DMS 273 treated with DMSO at 0.1 percent for 48 hours (cell line): ENCODE measurements around the gene SLC25A23.
A peak's percentile ranks its signal among the peaks of the same experiment; 100 is the strongest.

ENCODE experiments used
- DNase-seq: peaks from one replicate; lab custom pipeline; 2025; lab: John Stamatoyannopoulos, UW

The SLC25A23 gene

DNA sequence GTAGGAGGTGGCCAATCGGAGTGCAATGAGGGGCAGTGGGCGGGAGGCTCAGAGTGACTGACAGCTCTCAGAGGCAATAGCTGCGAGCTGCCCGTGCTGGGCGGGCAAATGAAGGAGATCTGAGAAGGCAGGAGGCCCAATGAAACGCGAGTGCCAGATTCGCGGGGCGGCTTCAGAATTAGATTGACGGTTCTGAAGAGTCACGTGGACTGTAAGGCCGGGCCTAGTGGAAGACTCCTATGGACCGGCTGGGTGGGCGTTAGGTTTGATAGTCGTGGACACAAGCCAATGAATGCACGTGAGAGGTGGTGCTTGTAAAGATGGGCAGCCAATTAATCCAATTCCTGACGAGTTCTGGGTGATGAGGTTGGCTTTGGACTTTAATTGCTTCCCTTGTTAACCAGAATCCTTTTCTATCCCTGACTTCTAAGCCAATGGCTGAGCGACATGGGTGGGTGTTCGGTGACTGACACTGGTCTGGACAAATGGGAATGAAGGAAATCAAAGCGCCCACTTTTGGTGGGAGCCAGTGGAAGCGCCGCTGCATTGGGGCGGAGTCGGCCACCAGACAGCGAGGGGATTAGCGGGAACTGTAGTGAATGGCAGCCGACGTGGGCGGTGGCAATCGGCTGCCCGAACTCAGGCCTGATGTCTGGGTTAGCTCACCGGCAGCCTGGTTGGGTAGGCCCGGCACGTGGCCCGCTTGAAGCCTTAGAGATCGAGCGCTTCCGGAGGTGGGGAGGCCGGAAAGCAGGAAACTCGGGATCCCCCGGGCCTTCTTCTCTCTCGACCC lies 34.5 kb downstream of the SLC25A23 start:
- peak; percentile 100 for DNase-seq

DNA sequence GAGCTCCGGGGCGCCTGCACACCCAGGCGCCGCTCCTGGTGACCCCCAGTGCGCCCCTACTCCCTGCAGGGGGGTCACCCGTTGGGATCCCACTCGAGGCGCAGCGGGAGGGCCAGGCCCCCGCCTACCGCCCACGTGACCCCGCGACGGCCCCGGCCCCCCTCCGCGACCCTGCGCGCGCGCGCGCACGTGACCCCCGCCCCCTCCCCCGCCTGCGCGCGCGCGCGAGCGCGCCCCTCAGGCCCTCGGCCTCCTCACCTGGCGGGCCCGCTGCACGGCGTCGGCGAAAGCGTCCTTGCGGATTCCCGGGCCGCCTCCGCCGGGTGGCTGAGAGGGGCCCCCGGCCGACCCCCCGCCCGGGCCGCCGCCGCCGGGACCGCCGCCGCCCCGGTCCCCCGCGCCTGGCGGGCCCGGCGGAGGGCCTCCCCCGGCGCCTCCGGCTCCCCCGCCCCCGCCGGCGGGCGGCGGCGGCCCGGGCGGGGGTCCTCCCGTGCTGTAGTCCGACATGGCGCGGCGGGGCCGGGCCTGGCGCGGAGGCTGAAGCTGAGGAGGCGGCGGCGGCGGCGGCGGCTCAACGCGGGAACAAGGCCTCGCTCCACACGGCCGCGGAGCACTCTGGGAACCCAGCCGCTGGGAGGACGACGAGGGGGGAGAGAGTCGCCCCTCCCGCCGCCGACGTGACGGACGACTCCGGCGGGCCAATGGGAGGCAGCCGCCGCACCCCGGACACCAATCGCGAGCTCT lies 35.2 kb downstream of the SLC25A23 start, which contains the start of gene KHSRP:
KHSRP (minus strand) TSS at position 617 of the 744 bp plus-strand sequence; CDS start at position 507, 110 bp downstream.
- no peak for DNase-seq

DNA sequence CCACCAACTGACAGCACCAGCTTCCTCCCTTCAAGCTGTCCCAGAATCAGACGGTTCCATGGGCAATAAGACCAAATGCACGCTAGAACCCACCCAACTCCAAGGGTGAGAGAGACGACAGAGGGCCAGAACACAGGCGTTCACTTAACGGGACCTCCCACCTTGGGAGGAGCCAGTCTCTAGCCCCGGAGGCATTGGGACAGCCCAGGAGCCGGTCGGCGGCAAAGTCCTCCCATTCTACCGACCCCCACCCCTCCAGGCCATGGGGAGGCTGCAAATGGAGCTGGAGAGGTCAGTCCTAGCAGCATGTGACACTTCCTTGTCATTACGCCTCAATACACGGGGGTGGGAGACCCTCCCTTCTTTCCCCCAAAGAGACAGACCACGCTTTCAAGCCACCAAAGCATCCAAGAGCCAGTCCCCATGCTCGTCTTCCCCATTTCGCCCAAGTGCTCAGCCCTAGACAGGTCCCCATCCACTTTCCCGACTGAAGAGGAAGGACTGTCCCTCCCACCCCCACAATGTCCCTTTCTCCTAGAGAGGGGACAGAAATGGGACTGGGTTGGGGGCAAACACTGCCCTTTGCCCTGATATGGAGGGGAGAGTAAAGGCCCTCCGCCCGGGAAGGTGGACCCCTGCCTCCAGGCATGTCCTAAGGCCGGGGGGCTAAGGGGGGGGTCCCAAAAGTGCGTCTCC lies 35.9 kb downstream of the SLC25A23 start:
- DNase-seq: no peak

DNA sequence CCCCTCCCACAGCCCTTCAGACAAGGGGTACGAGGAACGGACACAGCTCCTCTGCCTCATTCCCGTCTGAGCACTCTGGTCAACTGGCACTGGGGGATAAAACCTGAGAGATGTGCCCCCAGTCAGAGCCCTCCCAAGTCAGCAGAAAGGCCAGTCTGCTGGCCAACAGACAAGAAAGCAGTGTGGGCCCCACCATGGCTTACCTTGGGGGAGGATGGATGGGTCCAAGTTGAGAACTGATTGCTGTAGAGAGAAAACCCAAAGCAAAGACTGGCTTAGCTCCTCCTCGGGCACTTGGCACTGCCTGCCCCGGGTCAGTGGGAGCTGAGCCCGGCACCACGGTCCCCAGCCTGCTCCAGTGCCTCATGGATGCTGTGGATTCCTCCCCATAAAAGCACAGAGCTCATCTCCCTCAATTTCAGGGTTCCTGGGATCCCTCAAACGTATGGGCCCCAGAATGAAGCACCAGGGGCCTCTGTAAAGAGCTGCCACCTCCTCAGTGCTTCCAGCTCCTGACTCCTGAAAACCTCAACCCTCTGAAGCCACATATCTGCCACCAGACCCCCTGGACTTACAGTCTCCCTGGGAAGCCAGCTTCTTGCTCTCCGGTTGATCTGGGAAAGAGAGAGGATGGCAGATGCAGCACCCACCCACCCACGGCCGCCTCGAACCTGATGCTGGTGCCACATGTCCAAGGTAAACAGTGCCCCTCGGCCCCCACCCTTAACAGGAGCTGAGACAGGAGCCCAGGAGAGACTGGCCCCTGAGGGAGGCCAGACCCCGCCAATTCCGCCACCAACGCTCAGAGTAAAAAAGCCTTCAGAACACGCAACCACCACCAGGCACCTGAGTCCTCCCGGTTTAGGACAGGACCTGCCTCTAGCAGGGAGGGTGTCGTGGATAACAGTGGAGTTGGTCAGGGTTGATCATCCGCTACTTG lies 38.2 kb downstream of the SLC25A23 start:
- no peak for DNase-seq

DNA sequence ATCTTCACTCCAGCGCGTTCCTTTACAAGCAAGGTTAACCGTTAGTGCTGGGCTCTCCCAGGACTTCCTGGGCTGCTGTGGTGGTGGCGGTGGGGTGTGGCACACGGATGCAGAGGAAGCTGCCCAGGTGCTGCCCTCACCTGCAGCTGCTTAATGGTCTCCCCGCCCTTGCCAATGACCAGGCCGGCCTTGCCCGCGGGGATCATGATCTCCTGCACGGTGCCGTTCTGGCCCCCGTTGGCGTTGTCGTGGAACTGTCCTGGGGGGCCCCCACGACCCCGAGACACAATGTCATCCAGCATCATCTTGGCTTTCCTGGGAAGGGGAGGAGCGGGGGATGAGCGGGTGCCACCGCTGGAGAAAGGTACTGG lies 41.0 kb downstream of the SLC25A23 start:
- DNase-seq: no peak

DNA sequence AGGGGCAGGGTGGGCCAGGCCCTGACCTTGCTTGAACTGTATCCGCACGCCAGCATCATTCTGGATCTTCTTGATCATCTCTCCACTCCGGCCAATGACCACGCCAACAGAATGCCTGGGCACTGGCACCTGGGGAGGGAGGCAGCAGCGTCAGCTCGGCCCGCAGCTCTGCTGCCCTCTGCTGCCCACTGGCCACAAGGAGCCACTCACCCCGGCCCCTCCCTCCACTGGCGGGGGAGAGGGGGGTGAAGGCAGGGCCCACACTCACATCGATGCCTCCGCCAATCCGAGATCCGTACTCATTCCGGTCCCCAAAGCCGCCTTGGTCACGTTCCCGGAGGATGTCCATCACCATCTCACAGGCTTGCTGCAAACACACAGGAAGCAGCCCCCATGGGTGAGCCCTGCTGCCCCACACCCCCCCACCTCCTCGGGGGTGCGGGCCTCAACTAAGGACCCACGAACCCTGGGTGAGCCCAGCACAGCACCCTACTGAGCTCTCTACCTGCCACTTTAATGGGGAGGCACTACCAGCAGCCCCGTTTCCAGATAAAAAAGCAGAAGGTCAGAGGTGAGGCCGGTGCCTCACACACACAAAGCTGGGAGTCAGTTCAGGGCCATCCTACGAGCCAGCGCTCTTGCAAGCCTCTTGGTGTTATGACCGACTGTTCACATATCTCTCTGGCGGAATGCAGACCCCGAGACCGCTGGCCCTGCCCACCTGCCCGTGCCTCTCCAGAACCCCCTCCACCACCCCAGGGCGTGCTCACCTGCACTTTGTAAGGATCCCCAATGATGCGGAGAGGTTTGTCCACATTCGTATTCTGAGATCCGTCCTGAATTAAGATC lies 41.7 kb downstream of the SLC25A23 start:
- no peak for DNase-seq

DNA sequence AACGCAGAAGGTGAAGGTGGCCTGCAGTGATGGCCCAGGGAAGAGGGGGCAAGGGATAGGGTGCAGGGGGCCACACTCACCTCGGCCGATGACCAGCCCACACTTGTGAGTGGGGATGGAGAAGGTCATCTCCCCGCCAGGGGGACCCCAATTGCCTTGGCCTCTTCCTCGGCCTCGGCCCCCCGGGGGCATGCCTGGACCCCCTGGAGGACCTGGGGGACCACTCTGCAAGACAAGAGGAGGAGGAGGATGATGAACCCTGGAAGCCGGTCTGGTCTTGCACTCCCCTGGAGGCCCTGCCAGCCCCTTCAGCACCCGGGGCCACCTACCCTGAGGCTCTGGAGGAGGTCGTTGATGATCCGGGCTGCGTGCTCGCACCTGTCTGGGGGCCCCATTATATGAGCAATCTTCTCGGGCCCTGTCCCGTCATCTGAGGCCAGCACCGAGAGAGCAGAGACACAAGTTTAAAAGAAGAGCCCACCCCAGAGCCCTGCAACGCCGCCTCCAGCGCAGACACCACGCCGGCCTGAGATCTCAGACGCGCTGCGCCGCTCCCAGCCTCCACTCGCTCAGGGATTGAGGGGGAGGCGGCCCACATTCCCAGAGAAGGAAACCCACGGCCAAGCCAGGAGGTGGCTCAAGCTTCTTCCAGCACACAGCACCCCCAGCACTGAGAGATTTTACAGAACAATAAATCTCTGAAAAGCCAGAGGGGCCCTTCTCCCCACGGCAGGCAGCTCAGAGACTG lies 42.8 kb downstream of the SLC25A23 start:
- no peak for DNase-seq

DNA sequence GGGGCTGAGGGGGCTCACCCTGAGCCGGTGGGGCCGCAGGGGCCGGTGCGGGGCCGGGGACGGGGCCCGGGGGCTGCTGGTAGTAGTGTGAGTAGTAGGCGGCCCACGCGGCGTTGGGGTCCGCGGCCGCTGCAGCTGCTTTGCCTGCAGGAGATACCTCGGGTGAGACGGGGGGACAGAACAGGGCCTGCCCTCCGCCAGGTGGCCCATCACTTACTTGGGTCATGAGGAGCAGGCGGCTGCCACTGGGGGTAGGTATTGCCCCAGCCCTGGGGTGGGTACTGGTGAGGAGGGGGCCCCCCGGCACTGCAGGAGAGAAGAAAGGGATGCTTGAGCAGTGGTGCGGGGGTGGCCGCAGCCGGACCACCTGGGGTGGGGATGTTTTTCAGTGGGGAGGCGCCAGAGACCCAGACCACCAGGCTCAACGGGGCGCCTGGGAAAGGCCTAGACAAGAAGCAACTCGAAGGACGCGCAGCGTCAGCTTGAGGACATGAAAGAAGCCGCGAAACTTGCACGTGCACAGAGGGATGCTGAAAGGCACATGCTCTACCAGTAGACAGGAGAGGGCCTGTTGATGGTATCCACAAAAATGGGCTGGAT lies 43.9 kb downstream of the SLC25A23 start:
- no peak for DNase-seq

DNA sequence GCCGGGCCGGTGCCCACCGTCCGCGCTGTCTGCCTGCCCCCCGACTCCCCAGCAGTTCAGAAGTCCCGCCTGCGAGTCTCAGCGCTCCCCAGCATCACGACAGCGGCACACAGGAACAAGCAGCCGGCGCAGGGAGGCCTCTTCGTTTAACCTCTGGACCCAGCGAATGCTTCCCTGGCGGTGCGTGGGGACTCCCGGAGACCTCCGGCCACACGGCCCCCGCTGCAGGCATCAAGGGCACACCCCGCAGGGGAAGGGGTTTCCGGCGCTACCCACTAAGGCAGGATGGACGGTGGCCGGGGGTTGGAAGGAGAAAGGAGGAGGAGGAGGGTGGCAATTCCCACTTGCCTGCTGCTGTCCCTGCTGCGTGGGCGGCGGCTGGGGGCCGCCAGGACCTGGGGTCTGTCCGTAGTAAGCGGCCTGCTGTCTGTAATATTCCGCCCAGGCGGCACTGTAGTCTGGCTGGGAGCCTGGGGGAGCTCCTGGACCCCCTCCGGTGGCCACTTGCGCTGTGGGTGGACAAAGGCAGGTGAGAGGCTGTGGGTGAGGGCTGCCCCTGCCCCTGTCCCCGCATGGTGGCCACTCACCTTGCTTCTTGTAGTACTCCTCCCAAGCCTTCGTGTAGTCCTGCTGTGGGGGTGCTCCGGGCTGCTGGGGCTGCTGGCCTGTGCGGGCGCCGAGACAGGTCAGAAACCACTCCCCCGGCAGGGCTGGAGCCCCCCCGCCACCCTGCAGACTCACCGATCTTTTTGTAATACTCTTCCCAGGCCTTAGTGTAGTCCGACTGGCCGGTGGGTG lies 44.6 kb downstream of the SLC25A23 start:
- DNase-seq: no peak

DNA sequence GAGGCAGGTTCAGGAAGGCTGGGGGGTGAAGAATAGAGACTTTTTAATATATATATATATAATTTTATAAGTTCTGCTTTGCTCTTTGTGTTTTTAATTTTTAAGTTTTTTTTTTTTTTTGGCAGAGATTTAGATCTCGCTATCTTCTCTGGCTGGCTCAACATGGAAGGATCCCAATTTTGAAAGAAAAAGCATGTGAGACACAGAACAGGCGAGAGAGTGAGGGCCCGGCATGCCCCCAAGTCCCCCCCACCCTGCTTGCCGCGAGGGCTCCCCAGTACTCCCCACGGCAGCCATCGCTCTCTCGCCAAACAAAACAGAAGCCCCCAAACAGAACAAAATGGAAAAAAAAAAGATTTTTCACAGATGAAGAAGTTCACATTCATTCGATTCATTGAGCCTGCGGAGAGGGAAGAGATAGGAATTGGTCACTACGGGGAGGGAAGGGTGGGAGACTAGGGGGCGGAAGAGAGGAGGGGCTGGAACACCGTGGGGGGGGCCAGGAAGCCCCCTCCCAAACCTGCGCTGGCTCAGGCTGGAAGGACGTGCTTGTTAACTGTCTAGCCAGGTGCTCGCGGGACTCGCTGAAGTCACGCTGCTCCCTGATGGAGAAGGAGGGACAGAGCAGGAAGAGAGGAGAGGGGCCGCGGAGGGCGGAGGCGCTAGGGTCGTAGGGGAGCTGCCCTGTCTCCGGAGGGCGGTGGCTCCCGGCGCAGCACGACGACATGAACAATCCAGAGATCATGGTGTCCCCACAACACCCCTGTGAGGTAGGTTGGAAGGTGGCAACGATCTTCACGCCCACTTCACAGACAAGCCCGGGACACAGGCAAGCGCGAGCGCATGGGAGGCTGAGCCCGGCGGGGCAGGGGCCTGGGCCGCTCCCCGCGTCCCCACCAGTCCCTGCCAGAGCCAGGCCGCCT lies 45.6 kb downstream of the SLC25A23 start:
- no peak for DNase-seq

DNA sequence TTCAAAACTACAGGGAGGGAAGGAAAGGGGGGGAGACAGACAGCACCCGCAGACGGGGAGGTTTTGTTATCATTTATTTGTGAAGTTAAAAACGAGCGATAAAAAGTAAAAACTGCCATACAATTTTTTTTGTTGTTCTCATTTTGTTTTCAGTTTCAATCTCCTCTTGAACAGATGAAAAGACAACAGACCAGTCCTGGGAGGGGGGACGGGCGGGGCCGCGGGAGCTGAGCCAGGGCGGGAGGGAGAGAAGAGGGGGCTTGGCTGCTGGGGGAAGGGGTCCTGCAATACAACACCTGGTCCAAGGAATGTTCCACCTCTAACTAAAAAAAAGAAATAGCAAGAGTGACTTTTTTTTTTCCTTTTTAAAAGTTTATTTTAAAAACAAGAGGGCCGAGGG lies 46.3 kb downstream of the SLC25A23 start:
- no peak for DNase-seq

DNA sequence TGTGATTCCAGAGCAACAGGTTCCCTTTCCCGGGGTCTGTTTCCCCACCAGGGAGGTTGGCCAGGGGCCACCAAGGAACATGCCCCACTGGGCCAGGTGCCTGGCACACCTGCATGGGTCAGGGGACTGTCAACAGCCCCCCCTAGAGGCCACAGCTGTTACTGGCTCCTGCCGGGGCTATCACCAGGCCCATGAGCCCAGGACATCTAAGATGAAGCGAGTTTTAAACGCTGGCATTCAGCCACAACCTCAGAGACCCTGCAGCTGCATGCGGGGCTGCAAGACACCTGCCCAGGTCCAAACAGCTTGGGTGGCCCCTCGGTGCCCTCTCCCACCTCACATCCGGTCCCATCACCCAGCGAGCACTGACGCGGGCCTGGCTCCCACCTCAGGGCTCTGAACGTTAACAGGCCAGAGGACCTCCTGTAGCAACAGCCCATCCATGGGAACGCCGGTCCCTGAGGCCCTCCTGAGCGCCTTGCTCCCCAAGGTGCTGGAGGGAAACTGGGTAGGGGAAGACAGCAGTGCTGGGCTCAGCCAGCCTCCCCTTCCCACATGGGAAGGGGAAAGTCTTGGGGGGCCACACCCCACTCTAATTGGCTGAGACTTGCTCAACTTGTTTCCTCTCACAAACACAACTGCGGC lies 47.0 kb downstream of the SLC25A23 start:
- no peak for DNase-seq

DNA sequence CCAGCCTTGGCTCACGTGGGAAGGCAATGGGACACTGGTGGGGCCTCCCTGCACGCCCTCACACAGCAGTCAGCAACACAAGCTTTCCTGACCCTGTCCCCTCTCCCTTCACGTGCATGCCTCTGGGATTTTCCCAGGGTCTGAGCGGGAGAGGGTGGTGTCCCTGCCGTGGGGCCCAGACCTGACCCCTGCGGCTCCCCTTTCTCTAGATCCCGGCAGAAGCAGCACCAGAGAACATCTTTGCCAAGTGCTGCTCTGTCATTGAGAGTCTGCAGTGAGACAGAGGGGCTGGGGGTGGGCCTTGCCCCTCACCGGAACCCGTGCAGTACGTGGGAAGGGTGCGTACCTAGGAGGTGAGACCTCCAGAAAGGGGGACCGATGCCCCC lies 47.5 kb downstream of the SLC25A23 start:
- no peak for DNase-seq

DNA sequence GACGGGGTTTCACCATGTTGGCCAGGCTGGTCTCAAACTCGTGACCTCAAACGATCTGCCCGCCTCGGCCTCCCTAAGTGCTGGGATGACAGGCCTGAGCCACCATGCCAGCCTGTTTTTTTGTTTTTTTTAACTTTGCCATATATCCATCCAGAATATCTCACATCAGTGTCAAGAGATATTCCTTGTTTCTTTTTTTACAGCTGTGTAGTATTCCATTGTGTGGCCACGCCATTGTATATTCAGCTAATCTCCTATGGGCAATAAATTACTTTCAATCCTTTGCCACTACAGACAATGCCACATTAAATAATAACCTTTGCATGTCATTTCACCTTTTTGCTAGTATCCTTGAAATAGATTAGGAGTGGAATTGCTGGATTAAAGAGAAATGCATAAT lies 50.2 kb downstream of the SLC25A23 start:
- DNase-seq: no peak

DNA sequence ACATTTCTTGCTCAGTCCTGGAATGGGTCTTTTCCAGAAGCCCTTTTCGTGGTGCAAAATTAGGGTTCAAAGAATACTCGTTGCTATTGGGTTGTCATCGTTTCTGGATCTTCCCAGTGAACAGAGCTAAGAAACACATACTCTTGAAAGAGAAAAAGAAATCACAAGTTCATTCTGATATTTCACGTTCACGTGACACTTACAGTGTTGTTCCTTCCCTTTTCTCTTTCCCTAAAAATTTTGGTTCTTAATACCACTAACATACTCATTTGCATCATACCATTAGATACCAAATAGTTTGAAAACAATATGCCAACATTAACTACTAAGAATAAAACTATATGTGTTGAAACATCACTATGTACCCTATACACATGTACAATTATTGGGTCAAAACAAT lies 53.2 kb downstream of the SLC25A23 start:
- no peak for DNase-seq

DNA sequence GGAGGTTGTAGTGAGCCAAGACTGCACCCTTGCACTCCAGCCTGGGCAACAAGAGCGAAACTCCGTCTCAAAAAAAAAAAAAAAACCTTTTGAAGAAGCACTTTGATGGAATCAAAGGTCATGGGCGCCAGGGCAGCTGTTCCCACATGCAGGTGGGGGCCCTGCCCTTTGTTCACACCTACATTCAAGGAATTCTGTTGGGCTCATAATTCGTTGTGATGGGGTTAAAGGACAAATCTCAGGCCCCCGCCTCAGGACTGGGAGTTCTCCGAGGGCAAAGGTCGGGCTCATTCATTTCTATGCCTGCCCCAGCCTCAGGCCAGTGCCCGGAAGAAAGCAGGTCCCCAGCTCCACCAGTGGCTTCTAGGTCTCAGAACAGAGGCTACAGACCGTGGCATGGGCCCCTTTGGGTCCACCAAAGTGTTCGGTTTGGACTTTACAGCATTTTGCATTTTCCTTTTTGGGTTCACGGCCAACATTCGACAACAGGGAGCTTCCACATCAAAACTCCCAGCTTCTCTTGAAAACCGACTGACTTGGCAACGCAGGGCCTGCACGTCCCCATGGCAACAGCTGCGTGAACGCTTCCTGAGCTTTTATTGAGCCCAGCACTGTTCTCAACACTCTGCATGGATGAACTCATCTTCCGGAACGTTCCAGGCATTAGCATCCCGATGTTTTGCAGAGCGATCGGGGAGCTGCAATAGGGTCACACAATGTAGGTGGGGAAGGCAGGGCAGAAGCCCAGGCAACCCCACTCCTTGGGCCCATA lies 56.6 kb downstream of the SLC25A23 start:
- DNase-seq: no peak
